HEK293 (cell line): Measurements from ENCODE around the gene USP32.

ENCODE experiments used
- CTCF ChIA-PET: fragments of 350-600 bp; formaldehyde crosslinking; extraction: SDS; loops from one replicate; lab custom pipeline; 2021; ENCODE audit warnings: antibody characterized with exemption; lab: Yijun Ruan, JAX
- POLR2A ChIA-PET: fragments of 300-600 bp; formaldehyde crosslinking; extraction: SDS; loops from one replicate; lab custom pipeline; 2020; ENCODE audit warnings: antibody characterized with exemption, inconsistent platforms; lab: Yijun Ruan, JAX
- H3K27ac ChIP-seq: fragments of 200-500 bp; sonication (Bioruptor generic); 2 replicates; pipeline ENCODE4 v1.5.1; 2014; ENCODE audit warnings: low read depth, low read length, control low read depth, inconsistent platforms; ENCODE audit errors: extremely low read depth
- H3K36me3 ChIP-seq, 2 experiments: fragments of 200-500 bp in 1 of 2; sonication (Bioruptor generic) in 1 of 2; 1 replicate in 1 of 2; 2 replicates in 1 of 2; pipeline ENCODE4 v1.5.1; 2014 to 2017; ENCODE audit warnings: inconsistent platforms in 2 of 2, low read length in 2 of 2; ENCODE audit not compliant: control insufficient read depth in 2 of 2, insufficient read depth in 1 of 2
- H3K4me1 ChIP-seq: fragments of 200-500 bp; sonication (Bioruptor generic); 2 replicates; pipeline ENCODE4 v1.5.1; 2014; ENCODE audit warnings: mild to moderate bottlenecking, low read length, inconsistent platforms; ENCODE audit not compliant: control insufficient read depth, insufficient read depth
- H3K4me3 ChIP-seq: 2 replicates; pipeline ENCODE4 v1.5.1; 2011; ENCODE audit warnings: low read depth, mild to moderate bottlenecking, control low read depth, low read length, moderate library complexity
- H3K9me3 ChIP-seq: fragments of 200-500 bp; sonication (Bioruptor generic); 2 replicates; pipeline ENCODE4 v1.5.1; 2014; ENCODE audit warnings: low read depth, low read length, inconsistent platforms; ENCODE audit not compliant: control insufficient read depth, insufficient read depth
- ATF2 ChIP-seq: fragments of 450-650 bp; formaldehyde crosslinking; IDR thresholded peaks from 2 replicates; pipeline ENCODE4 v1.5.1; 2016; ENCODE audit warnings: missing biosample characterization, missing genetic modification characterization, low read depth
- PATZ1 ChIP-seq: fragments of 450-650 bp; formaldehyde crosslinking; IDR thresholded peaks from 2 replicates; pipeline ENCODE4 v1.5.1; 2016; ENCODE audit warnings: missing biosample characterization, missing genetic modification characterization
- SALL2 ChIP-seq: fragments of 450-650 bp; formaldehyde crosslinking; IDR thresholded peaks from 2 replicates; pipeline ENCODE4 v1.5.0; 2017; ENCODE audit warnings: missing biosample characterization, mild to moderate bottlenecking, missing genetic modification characterization, borderline replicate concordance
- SCRT2 ChIP-seq: fragments of 450-650 bp; formaldehyde crosslinking; IDR thresholded peaks from 2 replicates; pipeline ENCODE4 v1.5.1; 2016; ENCODE audit warnings: missing biosample characterization, missing genetic modification characterization
- ZBTB1 ChIP-seq: fragments of 450-650 bp; formaldehyde crosslinking; IDR thresholded peaks from 2 replicates; pipeline ENCODE4 v1.5.1; 2016; ENCODE audit warnings: missing biosample characterization, missing genetic modification characterization
- ZBTB44 ChIP-seq: fragments of 450-650 bp; IDR thresholded peaks from 2 replicates; pipeline ENCODE4 v1.5.1; 2018; ENCODE audit warnings: missing biosample characterization, mild to moderate bottlenecking, missing genetic modification characterization
- ZNF10 ChIP-seq: fragments of 450-650 bp; formaldehyde crosslinking; IDR thresholded peaks from 2 replicates; pipeline ENCODE4 v1.5.1; 2017; ENCODE audit warnings: missing biosample characterization, missing genetic modification characterization
- ZNF133 ChIP-seq: fragments of 450-650 bp; formaldehyde crosslinking; IDR thresholded peaks from 2 replicates; pipeline ENCODE4 v1.5.1; 2016; ENCODE audit warnings: missing biosample characterization, missing genetic modification characterization
- ZNF2 ChIP-seq: fragments of 450-650 bp; formaldehyde crosslinking; IDR thresholded peaks from 2 replicates; pipeline ENCODE4 v1.5.1; 2016; ENCODE audit warnings: missing biosample characterization, missing genetic modification characterization
- ZNF221 ChIP-seq: fragments of 450-650 bp; formaldehyde crosslinking; IDR thresholded peaks from 2 replicates; pipeline ENCODE4 v1.5.1; 2017; ENCODE audit warnings: missing biosample characterization, missing genetic modification characterization, borderline replicate concordance
- ZNF266 ChIP-seq: fragments of 450-650 bp; formaldehyde crosslinking; IDR thresholded peaks from 2 replicates; pipeline ENCODE4 v1.5.1; 2016; ENCODE audit warnings: missing biosample characterization, missing genetic modification characterization, low read depth
- ZNF292 ChIP-seq: fragments of 450-650 bp; formaldehyde crosslinking; IDR thresholded peaks from 2 replicates; pipeline ENCODE4 v1.5.1; 2016; ENCODE audit warnings: low read depth, missing biosample characterization, missing genetic modification characterization, borderline replicate concordance
- ZNF416 ChIP-seq: fragments of 450-650 bp; formaldehyde crosslinking; IDR thresholded peaks from 2 replicates; pipeline ENCODE4 v1.5.1; 2016; ENCODE audit warnings: missing biosample characterization, missing genetic modification characterization
- ZNF423 ChIP-seq: fragments of 450-650 bp; formaldehyde crosslinking; IDR thresholded peaks from 2 replicates; pipeline ENCODE4 v1.5.1; 2016; ENCODE audit warnings: missing biosample characterization, missing genetic modification characterization
- ZNF449 ChIP-seq: fragments of 450-650 bp; formaldehyde crosslinking; IDR thresholded peaks from 2 replicates; pipeline ENCODE4 v1.5.1; 2017; ENCODE audit warnings: missing biosample characterization, mild to moderate bottlenecking, missing genetic modification characterization, moderate library complexity
- ZNF660 ChIP-seq: fragments of 450-650 bp; IDR thresholded peaks from 2 replicates; pipeline ENCODE4 v1.5.1; 2018; ENCODE audit warnings: missing biosample characterization, mild to moderate bottlenecking, missing genetic modification characterization
- ZNF830 ChIP-seq: fragments of 450-650 bp; IDR thresholded peaks from 2 replicates; pipeline ENCODE4 v1.5.0; 2018; ENCODE audit warnings: missing biosample characterization, missing genetic modification characterization, low read depth, mild to moderate bottlenecking, moderate library complexity
- ZNF837 ChIP-seq: fragments of 450-650 bp; formaldehyde crosslinking; IDR thresholded peaks from 2 replicates; pipeline ENCODE4 v1.5.1; 2016; ENCODE audit warnings: missing biosample characterization, missing genetic modification characterization
- ZSCAN18 ChIP-seq: fragments of 450-650 bp; formaldehyde crosslinking; IDR thresholded peaks from 2 replicates; pipeline ENCODE4 v1.5.1; 2016; ENCODE audit warnings: missing biosample characterization, missing genetic modification characterization
- ZSCAN4 ChIP-seq: fragments of 450-650 bp; formaldehyde crosslinking; IDR thresholded peaks from 2 replicates; pipeline ENCODE4 v1.5.1; 2017; ENCODE audit warnings: missing biosample characterization, missing genetic modification characterization

The USP32 gene

GRCh38 chr17:60403962-60404361 is 12.0 kb upstream of the USP32 start:
- CTCF ChIA-PET = interaction anchor here (0.7 to 1.2 kb wide), 2 partner anchors 29 to 173 kb away, joined by 3 to 6 read pairs; no protein-coding TSS in a partner anchor
- no peaks in the 10 kb centered on the region for H3K9me3 ChIP-seq
- no peak for TF ChIP-seq ZNF660 (tag by site-specific recombination)
- TF ChIP-seq ZNF133 (tag by site-specific recombination) = no peak
- no peak for TF ChIP-seq ZNF449 (tag by site-specific recombination)
- no peak for TF ChIP-seq ZNF837 (tag by site-specific recombination)
- TF ChIP-seq ZNF416 = no peak
- TF ChIP-seq ZSCAN18 = no peak
- no peak for TF ChIP-seq PATZ1
- TF ChIP-seq ZNF10 (tag by site-specific recombination) = no peak
- TF ChIP-seq ZNF423 (tag by site-specific recombination) = no peak
- no peak for TF ChIP-seq ZBTB44 (tag by site-specific recombination)
- TF ChIP-seq ZNF266 = no peak
- TF ChIP-seq ZNF2 (tag by site-specific recombination) = no peak
- TF ChIP-seq SCRT2 (tag by site-specific recombination) = no peak
- no peak overlapping the region for H3K4me3 ChIP-seq
- no peaks in the 10 kb centered on the region; the same call in 1 of the 2 replicates for H3K4me1 ChIP-seq
- no peak overlapping the region for H3K27ac ChIP-seq
- no peaks in the 10 kb centered on the region for H3K36me3 ChIP-seq
- POLR2A ChIA-PET = interaction anchor here (0.7 to 1.3 kb wide), 2 partner anchors 12 to 331 kb away, joined by 3 to 8 read pairs; partner anchors contain the start of gene USP32

GRCh38 chr17:60403523-60403810 is 11.5 kb upstream of the USP32 start:
- no peak overlapping the region for H3K4me3 ChIP-seq
- H3K4me1 ChIP-seq = no peaks in the 10 kb centered on the region; the same call in 1 of the 2 replicates
- TF ChIP-seq ZNF830 (tag by site-specific recombination) = no peak
- TF ChIP-seq ZBTB1 (tag by site-specific recombination) = no peak
- TF ChIP-seq ATF2 = no peak
- TF ChIP-seq ZNF221 = no peak
- no peak for TF ChIP-seq ZSCAN4
- TF ChIP-seq SALL2 (tag by site-specific recombination) = no peak
- TF ChIP-seq ZNF292 (tag by site-specific recombination) = no peak
- H3K9me3 ChIP-seq = no peaks in the 10 kb centered on the region
- POLR2A ChIA-PET = no interaction called here
- H3K27ac ChIP-seq = no peak overlapping the region
- H3K36me3 ChIP-seq = no peaks in the 10 kb centered on the region
- CTCF ChIA-PET = no interaction called here
